GM12878 (cell line): ENCODE measurements around the gene ANXA3. TPM values are rescaled to one million over a fixed set of nuclear protein-coding genes. Genes with fewer than 3 reads are reported as not detected.
A peak's percentile ranks its signal among the peaks of the same experiment; 100 is the strongest.

Experiments
- ATF3 ChIP-seq: IDR thresholded peaks from 2 replicates; pipeline ENCODE4 v1.6.1; 2011; ENCODE audit warnings: low read depth, mild to moderate bottlenecking, low read length, moderate library complexity, borderline replicate concordance; ENCODE audit errors: extremely low read depth
- BMI1 ChIP-seq: fragments of 450-650 bp; IDR thresholded peaks from 2 replicates; pipeline ENCODE4 v1.6.1; 2016; ENCODE audit warnings: mild to moderate bottlenecking, moderate library complexity, borderline replicate concordance
- BRCA1 ChIP-seq: IDR thresholded peaks from 2 replicates; pipeline ENCODE4 v1.6.1; 2011; ENCODE audit warnings: low read depth, low read length, improper control_type of control experiment
- CBX3 ChIP-seq: fragments of 200-600 bp; sonication (generic); IDR thresholded peaks from 2 replicates; pipeline ENCODE4 v1.6.1; 2016; ENCODE audit warnings: low read depth, borderline replicate concordance
- CREM ChIP-seq: IDR thresholded peaks from 2 replicates; pipeline ENCODE4 v1.6.1; 2014; ENCODE audit warnings: antibody characterized with exemption, low read depth
- E2F8 ChIP-seq: fragments of 450-650 bp; IDR thresholded peaks from 2 replicates; pipeline ENCODE4 v1.6.1; 2018; ENCODE audit warnings: mild to moderate bottlenecking, low read depth, moderate library complexity; ENCODE audit not compliant: partially characterized antibody
- HDAC6 ChIP-seq: fragments of 200-600 bp; sonication (generic); IDR thresholded peaks from one replicate; pipeline ENCODE4 v1.8.0; 2017; ENCODE audit warnings: antibody characterized with exemption; ENCODE audit not compliant: unreplicated experiment
- JUND ChIP-seq: IDR thresholded peaks from 2 replicates; pipeline ENCODE4 v1.6.1; 2012; ENCODE audit warnings: low read depth, mild to moderate bottlenecking, low read length, improper control_type of control experiment, moderate library complexity
- KLF5 ChIP-seq: fragments of 450-650 bp; IDR thresholded peaks from 2 replicates; pipeline ENCODE4 v1.6.1; 2014; ENCODE audit warnings: mild to moderate bottlenecking; ENCODE audit not compliant: partially characterized antibody
- MEF2A ChIP-seq: IDR thresholded peaks from 2 replicates; pipeline ENCODE4 v1.6.1; 2011; ENCODE audit warnings: low read depth, mild to moderate bottlenecking, low read length, moderate library complexity; ENCODE audit not compliant: insufficient read depth
- NR2C1 ChIP-seq: fragments of 450-650 bp; IDR thresholded peaks from 2 replicates; pipeline ENCODE4 v1.6.1; 2017; ENCODE audit warnings: antibody characterized with exemption, mild to moderate bottlenecking, moderate library complexity
- PKNOX1 ChIP-seq: fragments of 450-650 bp; IDR thresholded peaks from 2 replicates; pipeline ENCODE4 v1.6.1; 2016; ENCODE audit warnings: mild to moderate bottlenecking
- PML ChIP-seq: IDR thresholded peaks from 2 replicates; pipeline ENCODE4 v1.6.1; 2012; ENCODE audit warnings: low read length, inconsistent platforms
- POLR2AphosphoS2 ChIP-seq: IDR thresholded peaks from 2 replicates; pipeline ENCODE4 v1.6.1; 2011; ENCODE audit warnings: low read depth, mild to moderate bottlenecking, low read length, improper control_type of control experiment, moderate library complexity
- RB1 ChIP-seq: fragments of 450-650 bp; formaldehyde crosslinking; IDR thresholded peaks from 2 replicates; pipeline ENCODE4 v1.6.1; 2017; ENCODE audit warnings: mild to moderate bottlenecking, borderline replicate concordance
- RFX5 ChIP-seq: IDR thresholded peaks from 2 replicates; pipeline ENCODE4 v1.6.1; 2011; ENCODE audit warnings: low read depth, low read length, improper control_type of control experiment
- SKIL ChIP-seq: fragments of 450-650 bp; IDR thresholded peaks from 2 replicates; pipeline ENCODE4 v1.6.1; 2017; ENCODE audit warnings: mild to moderate bottlenecking, low read depth, inconsistent platforms; ENCODE audit not compliant: poor library complexity, severe bottlenecking
- SREBF1 ChIP-seq: IDR thresholded peaks from 2 replicates; pipeline ENCODE4 v1.6.1; 2012; ENCODE audit warnings: mild to moderate bottlenecking, low read length
- TARDBP ChIP-seq: IDR thresholded peaks from 2 replicates; pipeline ENCODE4 v1.6.1; 2016; ENCODE audit warnings: borderline replicate concordance
- ZBED1 ChIP-seq: IDR thresholded peaks from 2 replicates; pipeline ENCODE4 v1.6.1; 2016; ENCODE audit warnings: borderline replicate concordance
- ZNF384 ChIP-seq: IDR thresholded peaks from 2 replicates; pipeline ENCODE4 v1.6.1; 2012; ENCODE audit warnings: low read depth, mild to moderate bottlenecking, low read length, improper control_type of control experiment, borderline replicate concordance
- polyA plus RNA-seq, 11 experiments: library from polyadenylated mRNA; depleted of rRNA in 4 of 11; unstranded in 6 of 11; stranded (reverse) in 5 of 11; fragments of >200 nt; fragmentation: Nextera tagmentation in 4 of 11; fragmentation: Illumina TruSeq in 1 of 11; extraction: Ambion mirVana in 4 of 11; extraction: Trizol in 1 of 11; gene quantifications; 1 replicate in 1 of 11; 2 replicates in 10 of 11; pipeline versions ENCODE4 v1.2.1 to v1.2.3, GENCODE V29; 2011 to 2016; ENCODE audit warnings: inconsistent platforms in 2 of 11, missing spikeins in 2 of 11, low read depth in 1 of 11
- total RNA-seq, 4 experiments: library from RNA; depleted of rRNA in 3 of 4; stranded (reverse); fragments of >200 nt in 3 of 4; fragmentation: Illumina TruSeq in 1 of 4; extraction: Trizol in 1 of 4; gene quantifications; 2 replicates each; pipeline versions ENCODE4 v1.2.1 to v1.2.3, GENCODE V29; 2013 to 2021

Gene ANXA3
- total and polyA plus RNA-seq, 10 of the 15 experiments (the other 5 are each of a cell fraction or from before 2014, with no cell fraction given), result 0.28 to 14.7 (median 0.91) TPM

- TF ChIP-seq CREM (0 out of 2 replicates have a peak, but pooled peaks have one; percentile 25), ZNF384 (peak; percentile 65; the same call in 1 of the 2 replicates), NR2C1 (no peak), RFX5 (no peak), JUND (no peak), TARDBP (no peak), PKNOX1 (no peak; the same call in 1 of the 2 replicates), BRCA1 (no peak), SREBF1 (no peak), KLF5 (peak; percentile 35), PML (no peak), SKIL (peak; percentile 88), CBX3 (no peak), POLR2AphosphoS2 (no peak), RB1 (no peak; the same call in 1 of the 2 replicates), E2F8 (no peak), BMI1 (peak; percentile 36; the same call in 1 of the 2 replicates), ATF3 (no peak), ZBED1 (0 out of 2 replicates have a peak, but pooled peaks have one; percentile 42), HDAC6 (no peak), MEF2A (0 out of 2 replicates have a peak, but pooled peaks have one; percentile 30)
These were observed 62.2 kb downstream of the ANXA3 start (continued) for GRCh38 chr4:78613522-78614321.
